ENCODE data around the gene EYS. TPM values are rescaled to one million over a fixed set of nuclear protein-coding genes. Genes with fewer than 3 reads are reported as not detected.
A peak's percentile ranks its signal among the peaks of the same experiment; 100 is the strongest.

EYS gene
- total and polyA plus RNA-seq, 2 of the 13 experiments (the other 11 are each of a cell fraction or from before 2014, with no cell fraction given) = 0.04 to 0.07 TPM

- 0 out of 2 replicates have a peak, but pooled peaks have one; percentile 41 for TF ChIP-seq ZNF710 (CRISPR knock-in tag; IDR thresholded peaks at IDR 0.05; ENCODE audit: borderline replicate concordance)
- TF ChIP-seq, protein P1, sequence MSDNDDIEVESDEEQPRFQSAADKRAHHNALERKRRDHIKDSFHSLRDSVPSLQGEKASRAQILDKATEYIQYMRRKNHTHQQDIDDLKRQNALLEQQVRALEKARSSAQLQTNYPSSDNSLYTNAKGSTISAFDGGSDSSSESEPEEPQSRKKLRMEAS (IDR thresholded peaks at IDR 0.05) = peak; percentile 27; the same call in 1 of the 2 replicates
- peak; percentile 23; the same call in 1 of the 2 replicates for TF ChIP-seq FOXA3 (CRISPR knock-in tag; IDR thresholded peaks at IDR 0.05)
- TF ChIP-seq SOX13 (IDR thresholded peaks at IDR 0.05) = no peak
- TF ChIP-seq SOX13 (CRISPR knock-in tag; conservative IDR thresholded peaks at IDR 0.05 in 1 of 2, IDR thresholded peaks at IDR 0.05 in 1 of 2) = peak in 1 of 2 experiments; percentile 51; a peak in 1 of 4 replicates
- TF ChIP-seq ZFYVE20 (CRISPR knock-in tag; IDR thresholded peaks at IDR 0.05; ENCODE audit: borderline replicate concordance, low read depth) = no peak
- TF ChIP-seq HNF4G (IDR thresholded peaks at IDR 0.05; ENCODE audit: borderline replicate concordance, low read depth, low read length) = peak; percentile 62
- TF ChIP-seq HNF4G (CRISPR knock-in tag; IDR thresholded peaks at IDR 0.05; ENCODE audit: borderline replicate concordance, low read depth) = peak; percentile 77; the same call in 1 of the 2 replicates
- TF ChIP-seq RFX1 (IDR thresholded peaks at IDR 0.05) = no peak
- TF ChIP-seq ATF6 (CRISPR knock-in tag; conservative IDR thresholded peaks at IDR 0.05) = no peak
- TF ChIP-seq EED (CRISPR knock-in tag; IDR thresholded peaks at IDR 0.05) = no peak
- TF ChIP-seq SRY (CRISPR knock-in tag; IDR thresholded peaks at IDR 0.05) = no peak
- TF ChIP-seq, protein P2, sequence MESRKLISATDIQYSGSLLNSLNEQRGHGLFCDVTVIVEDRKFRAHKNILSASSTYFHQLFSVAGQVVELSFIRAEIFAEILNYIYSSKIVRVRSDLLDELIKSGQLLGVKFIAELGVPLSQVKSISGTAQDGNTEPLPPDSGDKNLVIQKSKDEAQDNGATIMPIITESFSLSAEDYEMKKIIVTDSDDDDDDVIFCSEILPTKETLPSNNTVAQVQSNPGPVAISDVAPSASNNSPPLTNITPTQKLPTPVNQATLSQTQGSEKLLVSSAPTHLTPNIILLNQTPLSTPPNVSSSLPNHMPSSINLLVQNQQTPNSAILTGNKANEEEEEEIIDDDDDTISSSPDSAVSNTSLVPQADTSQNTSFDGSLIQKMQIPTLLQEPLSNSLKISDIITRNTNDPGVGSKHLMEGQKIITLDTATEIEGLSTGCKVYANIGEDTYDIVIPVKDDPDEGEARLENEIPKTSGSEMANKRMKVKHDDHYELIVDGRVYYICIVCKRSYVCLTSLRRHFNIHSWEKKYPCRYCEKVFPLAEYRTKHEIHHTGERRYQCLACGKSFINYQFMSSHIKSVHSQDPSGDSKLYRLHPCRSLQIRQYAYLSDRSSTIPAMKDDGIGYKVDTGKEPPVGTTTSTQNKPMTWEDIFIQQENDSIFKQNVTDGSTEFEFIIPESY (CRISPR knock-in tag; IDR thresholded peaks at IDR 0.05) = no peak
- TF ChIP-seq BCLAF1 (IDR thresholded peaks at IDR 0.05) = no peak
- no peak for TF ChIP-seq ZNF224 (CRISPR knock-in tag; IDR thresholded peaks at IDR 0.05)
- TF ChIP-seq ZNF230 (CRISPR knock-in tag; IDR thresholded peaks at IDR 0.05) = no peak
- no peak for TF ChIP-seq AHR (CRISPR knock-in tag; IDR thresholded peaks at IDR 0.05)
- no peak for TF ChIP-seq ZBTB20 (CRISPR knock-in tag; IDR thresholded peaks at IDR 0.05; ENCODE audit: borderline replicate concordance, low read depth)
- no peak for TF ChIP-seq MTA1 (CRISPR knock-in tag; IDR thresholded peaks at IDR 0.05; ENCODE audit: borderline replicate concordance)
- no peak for TF ChIP-seq MIXL1 (CRISPR knock-in tag; IDR thresholded peaks at IDR 0.05)
- TF ChIP-seq ZNF550 (CRISPR knock-in tag; IDR thresholded peaks at IDR 0.05; ENCODE audit: borderline replicate concordance) = no peak
- no peak for TF ChIP-seq POLR2AphosphoS5 (IDR thresholded peaks at IDR 0.05; ENCODE audit: low read depth, low read length)
Measured at GRCh38 chr6:63739094-63739687, 1967.8 kb downstream of the EYS start (continued).

Data from HepG2 (cell line).